Measurements from ENCODE around the gene CALML5. TPM values are rescaled to one million over a fixed set of nuclear protein-coding genes. Genes with fewer than 3 reads are reported as not detected.

Gene CALML5
- polyA plus RNA-seq, 1 of the 3 experiments (the other 2 are of a cell fraction), result not detected

DNA sequence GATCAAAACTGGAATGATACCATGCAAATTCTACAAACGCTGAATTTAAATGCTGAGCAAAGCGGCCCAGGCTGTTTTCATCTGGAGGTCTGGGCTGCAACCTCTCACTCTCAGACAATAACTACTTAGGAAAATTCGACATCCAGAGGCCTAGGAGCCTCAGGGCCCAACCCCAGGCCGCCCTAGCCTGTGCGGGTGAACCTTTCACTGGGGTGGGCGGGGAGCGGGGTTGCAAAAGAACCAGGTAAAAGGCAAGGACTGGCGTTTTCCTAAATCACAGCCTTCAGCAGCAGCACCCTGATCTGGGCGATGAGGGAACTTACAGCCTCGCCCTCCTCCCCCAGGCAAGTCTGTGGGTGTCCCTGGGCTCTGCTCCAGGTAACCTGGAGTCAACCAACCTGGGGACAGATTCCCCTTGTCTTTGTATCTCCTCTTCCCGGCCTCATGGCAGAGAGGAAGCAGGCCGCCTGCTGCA is 33.4 kb downstream of the CALML5 start (continued):
- TF ChIP-seq, protein P1, sequence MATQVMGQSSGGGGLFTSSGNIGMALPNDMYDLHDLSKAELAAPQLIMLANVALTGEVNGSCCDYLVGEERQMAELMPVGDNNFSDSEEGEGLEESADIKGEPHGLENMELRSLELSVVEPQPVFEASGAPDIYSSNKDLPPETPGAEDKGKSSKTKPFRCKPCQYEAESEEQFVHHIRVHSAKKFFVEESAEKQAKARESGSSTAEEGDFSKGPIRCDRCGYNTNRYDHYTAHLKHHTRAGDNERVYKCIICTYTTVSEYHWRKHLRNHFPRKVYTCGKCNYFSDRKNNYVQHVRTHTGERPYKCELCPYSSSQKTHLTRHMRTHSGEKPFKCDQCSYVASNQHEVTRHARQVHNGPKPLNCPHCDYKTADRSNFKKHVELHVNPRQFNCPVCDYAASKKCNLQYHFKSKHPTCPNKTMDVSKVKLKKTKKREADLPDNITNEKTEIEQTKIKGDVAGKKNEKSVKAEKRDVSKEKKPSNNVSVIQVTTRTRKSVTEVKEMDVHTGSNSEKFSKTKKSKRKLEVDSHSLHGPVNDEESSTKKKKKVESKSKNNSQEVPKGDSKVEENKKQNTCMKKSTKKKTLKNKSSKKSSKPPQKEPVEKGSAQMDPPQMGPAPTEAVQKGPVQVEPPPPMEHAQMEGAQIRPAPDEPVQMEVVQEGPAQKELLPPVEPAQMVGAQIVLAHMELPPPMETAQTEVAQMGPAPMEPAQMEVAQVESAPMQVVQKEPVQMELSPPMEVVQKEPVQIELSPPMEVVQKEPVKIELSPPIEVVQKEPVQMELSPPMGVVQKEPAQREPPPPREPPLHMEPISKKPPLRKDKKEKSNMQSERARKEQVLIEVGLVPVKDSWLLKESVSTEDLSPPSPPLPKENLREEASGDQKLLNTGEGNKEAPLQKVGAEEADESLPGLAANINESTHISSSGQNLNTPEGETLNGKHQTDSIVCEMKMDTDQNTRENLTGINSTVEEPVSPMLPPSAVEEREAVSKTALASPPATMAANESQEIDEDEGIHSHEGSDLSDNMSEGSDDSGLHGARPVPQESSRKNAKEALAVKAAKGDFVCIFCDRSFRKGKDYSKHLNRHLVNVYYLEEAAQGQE (IDR thresholded peaks at IDR 0.05; ENCODE audit: low read depth, low read length), result no peak
- no peak for TF ChIP-seq JUND (IDR thresholded peaks at IDR 0.05)
- no peak for TF ChIP-seq RAD21 (IDR thresholded peaks at IDR 0.05; ENCODE audit: low read length)
- no peak for TF ChIP-seq CTCF (IDR thresholded peaks at IDR 0.05)

GRCh38 chr10:5464546-5464945 is 34.8 kb downstream of the CALML5 start:
- Histone ChIP-seq H3K9me2 (no peaks in the 10 kb centered on the region), H3K4me2 (no peak overlapping the region), H3F3A (replicated peaks; ENCODE audit: insufficient read depth) (no peaks in the 10 kb centered on the region), H3K79me2 (ENCODE audit: insufficient read depth) (no peaks in the 10 kb centered on the region), H3K4me1 (ENCODE audit: control insufficient read depth in 1 of 2, insufficient read depth in 2 of 2, low read depth in 1 of 2, low read length in 1 of 2) (peaks cover 0 to 8% of the 10 kb centered on the region in 2 experiments; a peak in 1 of 4 replicates), H2AFZ (ENCODE audit: low read depth) (no peak overlapping the region), H3K27ac (ENCODE audit: low read depth in 2 of 2, low read length in 1 of 2) (no peak overlapping the region), H3K9me3 (no peaks in the 10 kb centered on the region), H3K27me3 (ENCODE audit: insufficient read depth) (no peaks in the 10 kb centered on the region), H3K4me3 (ENCODE audit: low read depth in 2 of 2, low read length in 1 of 2) (no peak overlapping the region), H4K20me1 (ENCODE audit: insufficient read depth) (no peaks in the 10 kb centered on the region), H3K9ac (no peak overlapping the region), H3K36me3 (replicated peaks in 1 of 2; ENCODE audit: control insufficient read depth in 1 of 2, insufficient read depth in 2 of 2, low read length in 1 of 2) (no peaks in the 10 kb centered on the region)
- TF ChIP-seq RXRA (IDR thresholded peaks at IDR 0.05; ENCODE audit: borderline replicate concordance, low read depth), result no peak
- TF ChIP-seq TAF1 (IDR thresholded peaks at IDR 0.05; ENCODE audit: borderline replicate concordance, low read depth, low read length), result no peak
- no peak for TF ChIP-seq NRF1 (IDR thresholded peaks at IDR 0.05; ENCODE audit: low read depth, low read length)
- no peak for TF ChIP-seq EZH2phosphoT487 (IDR thresholded peaks at IDR 0.05; ENCODE audit: borderline replicate concordance, low read depth)
- no peak for TF ChIP-seq POLR2AphosphoS5 (IDR thresholded peaks at IDR 0.05; ENCODE audit: low read depth, low read length)
- no peak for TF ChIP-seq FOXM1 (IDR thresholded peaks at IDR 0.05; ENCODE audit: low read depth)
- TF ChIP-seq RCOR1 (IDR thresholded peaks at IDR 0.05; ENCODE audit: low read length), result no peak
- no peak for TF ChIP-seq GATA2 (CRISPR knock-in tag; IDR thresholded peaks at IDR 0.05)
- no peak for TF ChIP-seq EP300 (IDR thresholded peaks at IDR 0.05; ENCODE audit: borderline replicate concordance in 1 of 2, low read depth in 1 of 2, low read length in 1 of 2)
- no peak for TF ChIP-seq RFX5 (IDR thresholded peaks at IDR 0.05; ENCODE audit: low read length)
- TF ChIP-seq PBX3 (IDR thresholded peaks at IDR 0.05), result no peak
- no peak for TF ChIP-seq SIN3A (IDR thresholded peaks at IDR 0.05; ENCODE audit: borderline replicate concordance, low read depth, low read length)
- no peak for TF ChIP-seq MEF2A (IDR thresholded peaks at IDR 0.05; ENCODE audit: borderline replicate concordance, low read depth)
- TF ChIP-seq, protein P2, sequence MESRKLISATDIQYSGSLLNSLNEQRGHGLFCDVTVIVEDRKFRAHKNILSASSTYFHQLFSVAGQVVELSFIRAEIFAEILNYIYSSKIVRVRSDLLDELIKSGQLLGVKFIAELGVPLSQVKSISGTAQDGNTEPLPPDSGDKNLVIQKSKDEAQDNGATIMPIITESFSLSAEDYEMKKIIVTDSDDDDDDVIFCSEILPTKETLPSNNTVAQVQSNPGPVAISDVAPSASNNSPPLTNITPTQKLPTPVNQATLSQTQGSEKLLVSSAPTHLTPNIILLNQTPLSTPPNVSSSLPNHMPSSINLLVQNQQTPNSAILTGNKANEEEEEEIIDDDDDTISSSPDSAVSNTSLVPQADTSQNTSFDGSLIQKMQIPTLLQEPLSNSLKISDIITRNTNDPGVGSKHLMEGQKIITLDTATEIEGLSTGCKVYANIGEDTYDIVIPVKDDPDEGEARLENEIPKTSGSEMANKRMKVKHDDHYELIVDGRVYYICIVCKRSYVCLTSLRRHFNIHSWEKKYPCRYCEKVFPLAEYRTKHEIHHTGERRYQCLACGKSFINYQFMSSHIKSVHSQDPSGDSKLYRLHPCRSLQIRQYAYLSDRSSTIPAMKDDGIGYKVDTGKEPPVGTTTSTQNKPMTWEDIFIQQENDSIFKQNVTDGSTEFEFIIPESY (IDR thresholded peaks at IDR 0.05; ENCODE audit: borderline replicate concordance, low read depth), result no peak
- TF ChIP-seq, protein P1 (IDR thresholded peaks at IDR 0.05; ENCODE audit: low read depth, low read length), result no peak
- POLR2A ChIA-PET, result no interaction called here
- CTCF ChIA-PET, result interaction anchor here (5.3 kb wide), 1 partner anchor 158 kb away, joined by 34 read pairs; no protein-coding TSS in a partner anchor
- DNase-seq, result no peak
- WGBS (ENCODE audit: low lambda C conversion rate), result 73% methylated on average over 5 of the region's 5 CpGs

Data from SK-N-SH (cell line).